VCaP (cell line): ENCODE measurements around the gene TRMT1L.

ENCODE experiments used
- H3K27ac ChIP-seq: fragments of 450-650 bp; 2 replicates; pipeline ENCODE4 v1.5.1; 2017
- CTCF ChIP-seq: fragments of 450-650 bp; conservative IDR thresholded peaks from 2 replicates; pipeline ENCODE4 v1.5.1; 2017; ENCODE audit warnings: mild to moderate bottlenecking, moderate library complexity

The TRMT1L gene

GRCh38 chr1:185151215-185151614 lies 5.5 kb downstream of the TRMT1L start:
- no peak for TF ChIP-seq CTCF
- no peak overlapping the region for H3K27ac ChIP-seq

- no peak for TF ChIP-seq CTCF
- no peak overlapping the region for H3K27ac ChIP-seq
These were observed 12.5 kb downstream of the TRMT1L start for GRCh38 chr1:185144233-185144632.

- no peak overlapping the region for H3K27ac ChIP-seq
- TF ChIP-seq CTCF: no peak
These were observed 17.5 kb downstream of the TRMT1L start for GRCh38 chr1:185139246-185139645.

GRCh38 chr1:185137896-185138545 lies 18.7 kb downstream of the TRMT1L start:
- H3K27ac ChIP-seq: no peak overlapping the region
- no peak for TF ChIP-seq CTCF

- H3K27ac ChIP-seq: no peak overlapping the region
- no peak for TF ChIP-seq CTCF
These were observed 24.2 kb downstream of the TRMT1L start for GRCh38 chr1:185132534-185132933.

GRCh38 chr1:185129708-185130107 lies 27.0 kb downstream of the TRMT1L start:
- H3K27ac ChIP-seq: no peak overlapping the region
- no peak for TF ChIP-seq CTCF

- no peak for TF ChIP-seq CTCF
- no peak overlapping the region for H3K27ac ChIP-seq
These were observed 44.4 kb downstream of the TRMT1L start for GRCh38 chr1:185112356-185112755.
